ENCODE results near the gene ARVCF. TPM values are rescaled to one million over a fixed set of nuclear protein-coding genes. Genes with fewer than 3 reads are reported as not detected.
A peak's percentile ranks its signal among the peaks of the same experiment; 100 is the strongest.

The ARVCF gene
- total and polyA plus RNA-seq, 9 of the 15 experiments (the other 6 are each of a cell fraction or from before 2014, with no cell fraction given): 0.03 to 97.4 (median 15.6) TPM

- TF ChIP-seq, protein P1, sequence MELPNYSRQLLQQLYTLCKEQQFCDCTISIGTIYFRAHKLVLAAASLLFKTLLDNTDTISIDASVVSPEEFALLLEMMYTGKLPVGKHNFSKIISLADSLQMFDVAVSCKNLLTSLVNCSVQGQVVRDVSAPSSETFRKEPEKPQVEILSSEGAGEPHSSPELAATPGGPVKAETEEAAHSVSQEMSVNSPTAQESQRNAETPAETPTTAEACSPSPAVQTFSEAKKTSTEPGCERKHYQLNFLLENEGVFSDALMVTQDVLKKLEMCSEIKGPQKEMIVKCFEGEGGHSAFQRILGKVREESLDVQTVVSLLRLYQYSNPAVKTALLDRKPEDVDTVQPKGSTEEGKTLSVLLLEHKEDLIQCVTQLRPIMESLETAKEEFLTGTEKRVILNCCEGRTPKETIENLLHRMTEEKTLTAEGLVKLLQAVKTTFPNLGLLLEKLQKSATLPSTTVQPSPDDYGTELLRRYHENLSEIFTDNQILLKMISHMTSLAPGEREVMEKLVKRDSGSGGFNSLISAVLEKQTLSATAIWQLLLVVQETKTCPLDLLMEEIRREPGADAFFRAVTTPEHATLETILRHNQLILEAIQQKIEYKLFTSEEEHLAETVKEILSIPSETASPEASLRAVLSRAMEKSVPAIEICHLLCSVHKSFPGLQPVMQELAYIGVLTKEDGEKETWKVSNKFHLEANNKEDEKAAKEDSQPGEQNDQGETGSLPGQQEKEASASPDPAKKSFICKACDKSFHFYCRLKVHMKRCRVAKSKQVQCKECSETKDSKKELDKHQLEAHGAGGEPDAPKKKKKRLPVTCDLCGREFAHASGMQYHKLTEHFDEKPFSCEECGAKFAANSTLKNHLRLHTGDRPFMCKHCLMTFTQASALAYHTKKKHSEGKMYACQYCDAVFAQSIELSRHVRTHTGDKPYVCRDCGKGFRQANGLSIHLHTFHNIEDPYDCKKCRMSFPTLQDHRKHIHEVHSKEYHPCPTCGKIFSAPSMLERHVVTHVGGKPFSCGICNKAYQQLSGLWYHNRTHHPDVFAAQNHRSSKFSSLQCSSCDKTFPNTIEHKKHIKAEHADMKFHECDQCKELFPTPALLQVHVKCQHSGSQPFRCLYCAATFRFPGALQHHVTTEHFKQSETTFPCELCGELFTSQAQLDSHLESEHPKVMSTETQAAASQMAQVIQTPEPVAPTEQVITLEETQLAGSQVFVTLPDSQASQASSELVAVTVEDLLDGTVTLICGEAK (IDR thresholded peaks at IDR 0.05): no peak
- TF ChIP-seq, protein P1 (CRISPR knock-in tag; IDR thresholded peaks at IDR 0.05): no peak
- TF ChIP-seq IRF9 (tag; IDR thresholded peaks at IDR 0.05) (no peak), ZNF347 (CRISPR knock-in tag; IDR thresholded peaks at IDR 0.05; ENCODE audit: low read depth) (no peak), KHSRP (IDR thresholded peaks at IDR 0.05) (no peak), SOX6 (IDR thresholded peaks at IDR 0.05) (no peak), EHMT2 (IDR thresholded peaks at IDR 0.05) (0 out of 2 replicates have a peak, but pooled peaks have one; percentile 14), POLR2B (IDR thresholded peaks at IDR 0.05; ENCODE audit: low read depth, partially characterized antibody) (no peak), NFXL1 (CRISPR knock-in tag; IDR thresholded peaks at IDR 0.05) (no peak), WHSC1 (IDR thresholded peaks at IDR 0.05; ENCODE audit: low read length) (peak; percentile 35), HBP1 (CRISPR knock-in tag; IDR thresholded peaks at IDR 0.05) (no peak), NCOR1 (IDR thresholded peaks at IDR 0.05) (no peak), MEIS2 (IDR thresholded peaks at IDR 0.05; ENCODE audit: partially characterized antibody) (no peak), MTF1 (CRISPR knock-in tag; IDR thresholded peaks at IDR 0.05; ENCODE audit: borderline replicate concordance) (peak; percentile 85; the same call in 1 of the 2 replicates), KDM2B (CRISPR knock-in tag; IDR thresholded peaks at IDR 0.05) (no peak), ZNF316 (IDR thresholded peaks at IDR 0.05) (no peak), FOXJ2 (tag; IDR thresholded peaks at IDR 0.05) (no peak)
These were observed 6.1 kb downstream of the ARVCF start (continued) for GRCh38 chr22:20010307-20011122.

Data from K562 (cell line).